Neural crest cell (in vitro differentiated cells): Measurements from ENCODE around the gene TMEM106C. TPM values are rescaled to one million over a fixed set of nuclear protein-coding genes. Genes with fewer than 3 reads are reported as not detected.

Experiments
- DNase-seq: peaks from one replicate; pipeline ENCODE4 v3.0.0; 2021; ENCODE audit warnings: low read depth, mixed read lengths, low spot score
- H3K27ac Mint-ChIP-seq: one replicate; pipeline ENCODE4 v1.8.0; 2021; ENCODE audit warnings: mild to moderate bottlenecking, mixed read lengths; ENCODE audit not compliant: unreplicated experiment
- H3K27me3 Mint-ChIP-seq: 2 replicates; pipeline ENCODE4 v1.8.0; 2021; ENCODE audit warnings: low read depth, mild to moderate bottlenecking, mixed read lengths
- H3K36me3 Mint-ChIP-seq: 2 replicates; pipeline ENCODE4 v1.8.0; 2021; ENCODE audit warnings: low read depth, mild to moderate bottlenecking, mixed read lengths
- H3K4me1 Mint-ChIP-seq: 2 replicates; pipeline ENCODE4 v1.8.0; 2021; ENCODE audit warnings: mixed read lengths
- H3K4me3 Mint-ChIP-seq: one replicate; pipeline ENCODE4 v1.8.0; 2021; ENCODE audit warnings: mild to moderate bottlenecking, mixed read lengths
- H3K9me3 Mint-ChIP-seq: 2 replicates; pipeline ENCODE4 v1.8.0; 2021; ENCODE audit warnings: mixed read lengths
- CTCF ChIP-seq: fragments of 200-600 bp; sonication (generic); conservative IDR thresholded peaks from 2 replicates; pipeline ENCODE4 v1.5.0; 2021; ENCODE audit warnings: antibody characterized with exemption, mild to moderate bottlenecking
- total RNA-seq: library from RNA; stranded (reverse); gene quantifications from 2 replicates; pipeline ENCODE4 v1.2.1, GENCODE V29; 2021

TMEM106C gene
- total RNA-seq, 1 donor from 2014 or later: 159 TPM

- Mint-ChIP-seq H3K9me3 (no peaks in the 10 kb centered on the region), H3K4me3 (no peak overlapping the region), H3K4me1 (no peaks in the 10 kb centered on the region), H3K36me3 (peaks cover 11% of the 10 kb centered on the region), H3K27me3 (no peaks in the 10 kb centered on the region), H3K27ac (no peak overlapping the region)
- DNase-seq: no peak
- no peak for TF ChIP-seq CTCF
These were observed 16.8 kb downstream of the TMEM106C start for GRCh38 chr12:47980197-47980596.

- Mint-ChIP-seq H3K9me3 (no peaks in the 10 kb centered on the region), H3K27ac (no peak overlapping the region), H3K4me1 (no peaks in the 10 kb centered on the region), H3K27me3 (no peaks in the 10 kb centered on the region), H3K36me3 (peaks cover 10% of the 10 kb centered on the region), H3K4me3 (no peak overlapping the region)
- DNase-seq: no peak
- TF ChIP-seq CTCF: no peak
These were observed 17.5 kb downstream of the TMEM106C start for GRCh38 chr12:47980779-47981495.

- no peaks in the 10 kb centered on the region for H3K9me3 Mint-ChIP-seq
- H3K4me3 Mint-ChIP-seq: no peak overlapping the region
- no peak overlapping the region for H3K27ac Mint-ChIP-seq
- DNase-seq: no peak
- H3K36me3 Mint-ChIP-seq: peaks cover 10% of the 10 kb centered on the region
- H3K27me3 Mint-ChIP-seq: no peaks in the 10 kb centered on the region
- TF ChIP-seq CTCF: no peak
- H3K4me1 Mint-ChIP-seq: no peaks in the 10 kb centered on the region
These were observed 18.3 kb downstream of the TMEM106C start for GRCh38 chr12:47981496-47982260.

GRCh38 chr12:47982311-47982710 lies 18.9 kb downstream of the TMEM106C start:
- H3K4me3 Mint-ChIP-seq: no peak overlapping the region
- DNase-seq: no peak
- no peaks in the 10 kb centered on the region for H3K27me3 Mint-ChIP-seq
- no peaks in the 10 kb centered on the region for H3K9me3 Mint-ChIP-seq
- H3K36me3 Mint-ChIP-seq: peaks cover 15% of the 10 kb centered on the region
- no peak overlapping the region for H3K27ac Mint-ChIP-seq
- no peak for TF ChIP-seq CTCF
- H3K4me1 Mint-ChIP-seq: peaks cover 2% of the 10 kb centered on the region

- Mint-ChIP-seq H3K27me3 (no peaks in the 10 kb centered on the region), H3K36me3 (peaks cover 16% of the 10 kb centered on the region), H3K4me3 (no peak overlapping the region), H3K4me1 (peaks cover 7% of the 10 kb centered on the region), H3K27ac (no peak overlapping the region), H3K9me3 (no peaks in the 10 kb centered on the region)
- no peak for TF ChIP-seq CTCF
- no peak for DNase-seq
These were observed 19.4 kb downstream of the TMEM106C start for GRCh38 chr12:47982770-47983169.
